Measurements from ENCODE around the gene MFAP2.

MFAP2 gene, protein sequence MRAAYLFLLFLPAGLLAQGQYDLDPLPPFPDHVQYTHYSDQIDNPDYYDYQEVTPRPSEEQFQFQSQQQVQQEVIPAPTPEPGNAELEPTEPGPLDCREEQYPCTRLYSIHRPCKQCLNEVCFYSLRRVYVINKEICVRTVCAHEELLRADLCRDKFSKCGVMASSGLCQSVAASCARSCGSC

DNA sequence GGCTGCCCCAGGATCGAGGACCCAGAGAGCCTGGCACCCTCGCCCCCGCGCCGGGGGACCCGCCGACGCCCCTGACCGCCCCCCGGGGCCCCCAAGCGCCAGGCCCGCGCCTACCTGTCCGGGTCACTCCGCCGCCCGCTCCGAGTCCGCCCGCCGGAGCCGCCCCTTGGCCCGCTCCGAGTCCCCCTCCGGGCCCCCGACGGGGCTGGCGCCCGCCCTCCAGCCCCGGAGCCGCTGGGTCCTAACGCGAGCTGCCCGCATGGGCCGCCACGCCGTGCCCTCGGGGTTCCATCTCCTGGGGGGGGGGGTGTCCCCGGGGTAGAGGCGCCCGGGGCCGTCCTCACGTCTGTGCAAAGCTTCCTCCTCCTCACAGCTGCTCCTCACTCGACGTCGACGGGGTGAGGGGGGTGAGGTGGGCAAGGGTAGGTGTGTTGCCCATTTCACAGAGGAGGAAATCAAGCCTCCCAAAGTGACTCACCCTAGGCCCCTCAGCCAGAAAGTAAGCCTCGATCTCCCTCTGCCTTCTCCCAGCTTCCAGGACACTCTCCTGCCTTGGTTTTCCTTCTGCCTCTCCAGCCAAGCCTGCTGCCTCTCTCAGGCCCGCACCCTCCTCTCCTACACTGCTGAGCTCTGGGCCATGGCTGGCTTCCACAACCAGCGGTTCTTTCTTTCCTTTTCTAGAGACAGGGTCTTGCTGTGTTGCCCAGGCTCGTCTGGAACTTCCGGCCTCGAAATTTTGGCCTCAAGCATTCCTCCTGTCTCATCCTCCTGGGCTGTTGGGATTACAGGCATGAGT lies at the start of gene MFAP2:
TSS of gene MFAP2 (minus strand) at position 148 of the 796 bp plus-strand sequence. CDS start 2,347 bp downstream, outside the sequence.
- DNase-seq (ENCODE audit: low spot score): no peak

DNA sequence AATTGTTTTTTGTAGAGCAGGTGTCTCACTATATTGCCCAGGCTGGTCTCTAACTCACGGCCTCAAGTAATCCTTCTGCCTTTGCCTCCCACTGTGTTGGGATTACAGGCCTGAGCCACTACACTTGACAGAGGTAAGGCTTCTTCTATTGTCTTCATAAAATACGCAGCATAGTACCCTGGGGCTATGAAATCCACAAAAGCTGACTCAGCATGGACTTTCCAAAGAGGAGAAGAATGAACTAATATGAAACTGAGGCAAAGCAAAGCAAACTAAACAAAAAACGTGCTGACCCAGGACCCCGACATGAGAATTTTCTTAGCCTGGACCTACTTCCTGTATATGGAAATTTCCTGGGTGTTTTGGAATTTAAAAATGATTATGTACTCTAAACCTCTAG lies 49.8 kb upstream of the MFAP2 start:
- no peak for DNase-seq (ENCODE audit: low spot score)

DNA sequence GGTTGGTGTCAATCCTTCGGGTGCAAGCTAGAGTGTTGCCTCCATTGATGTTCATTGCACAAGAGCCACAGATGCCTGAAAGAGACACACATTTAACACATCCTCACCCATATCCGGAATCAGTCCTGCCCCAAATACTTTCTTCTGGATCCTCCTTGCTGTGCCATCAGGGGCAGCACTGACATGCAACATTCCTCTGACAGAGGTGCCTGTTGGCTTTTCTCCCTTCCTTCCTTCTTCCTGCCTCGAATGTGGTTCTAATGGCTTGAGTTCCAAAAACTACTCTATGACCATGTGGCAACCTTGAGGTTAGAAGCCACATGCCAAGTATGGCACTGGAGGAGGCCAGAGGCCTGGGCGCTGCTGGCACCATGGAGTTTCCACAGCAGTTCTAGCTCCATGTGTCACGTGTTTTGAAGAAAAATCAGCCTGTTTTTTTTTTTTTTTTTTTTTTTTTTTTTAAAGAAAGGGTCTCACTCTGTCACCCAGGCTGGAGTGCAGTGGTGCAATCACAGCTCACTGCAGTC lies 48.3 kb upstream of the MFAP2 start:
- no peak for DNase-seq (ENCODE audit: low spot score)

DNA sequence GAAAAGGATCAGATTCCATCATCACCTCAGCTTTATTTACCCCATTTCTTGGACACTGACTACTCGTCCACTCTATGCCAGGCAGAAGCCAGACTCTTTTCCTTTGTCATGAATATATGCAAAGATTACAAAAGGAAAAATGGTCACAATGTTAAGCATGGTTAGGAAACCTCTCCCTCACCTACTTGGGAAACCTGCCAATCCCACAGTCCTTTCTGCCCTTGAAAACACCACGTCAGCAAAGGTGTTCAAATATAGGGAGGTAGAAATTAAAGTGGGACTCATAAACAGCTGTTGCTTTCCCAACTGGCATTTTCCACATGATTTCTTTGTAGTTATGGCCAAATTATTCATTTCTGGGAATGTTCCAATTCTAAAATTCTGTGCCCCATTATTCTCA lies 47.5 kb upstream of the MFAP2 start:
- DNase-seq (ENCODE audit: low spot score): no peak

DNA sequence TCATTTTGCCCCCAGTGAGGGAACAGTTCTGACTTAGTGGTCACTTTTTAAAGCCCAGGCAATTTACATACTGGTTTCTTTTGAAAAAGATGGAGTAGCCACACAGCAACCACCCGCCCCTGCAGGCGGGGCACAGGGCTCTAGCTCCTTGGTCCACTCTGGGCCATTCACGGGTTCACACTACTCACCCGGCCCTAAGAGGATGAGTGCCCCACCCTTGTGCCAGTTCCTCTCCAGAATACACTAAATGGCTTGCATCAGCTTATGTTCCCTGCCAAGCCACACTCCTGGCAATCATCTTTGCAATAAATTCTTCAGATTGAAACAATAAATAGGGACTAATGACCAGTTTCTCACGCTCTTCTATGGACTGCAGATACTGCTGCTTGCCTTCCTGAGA lies 47.0 kb upstream of the MFAP2 start:
- DNase-seq (ENCODE audit: low spot score): no peak

DNA sequence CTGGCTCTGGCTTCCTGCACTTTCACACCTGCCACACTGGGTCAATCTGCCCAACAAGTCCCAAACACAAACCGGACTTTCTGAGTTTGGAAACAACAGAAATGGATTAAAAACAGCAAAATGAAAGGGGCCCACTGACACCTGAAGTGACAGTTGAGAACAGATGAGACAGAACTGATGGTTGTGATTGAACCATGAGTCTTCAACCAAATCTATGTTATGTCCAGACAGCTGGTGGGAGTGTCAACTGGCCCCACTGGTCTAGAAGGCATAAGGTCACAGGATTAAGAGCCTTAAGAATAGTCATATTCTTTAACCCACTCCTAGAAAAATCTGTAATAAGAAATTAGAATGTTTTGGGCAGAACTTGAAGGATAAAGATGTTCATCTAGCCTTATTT lies 44.3 kb upstream of the MFAP2 start:
- DNase-seq (ENCODE audit: low spot score): no peak

DNA sequence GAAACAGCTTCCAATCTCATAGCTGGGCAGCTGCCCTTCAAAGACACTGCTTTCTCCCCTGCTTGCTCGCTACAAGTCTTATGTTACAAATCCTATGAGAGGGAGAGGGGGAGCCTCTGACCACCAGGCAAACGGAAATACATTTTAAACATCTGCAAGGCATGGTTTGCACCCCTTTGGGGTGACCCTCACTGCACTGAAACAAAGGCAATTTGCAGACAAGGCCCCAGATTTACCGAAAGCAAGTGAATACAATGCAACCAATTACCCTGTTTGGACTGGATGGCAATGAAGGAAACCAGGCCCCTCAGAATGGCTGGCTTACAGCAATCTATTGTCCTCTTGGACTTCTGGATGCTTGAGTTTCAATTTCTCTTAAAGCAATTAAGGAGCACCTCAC lies 43.2 kb upstream of the MFAP2 start:
- DNase-seq (ENCODE audit: low spot score): no peak

DNA sequence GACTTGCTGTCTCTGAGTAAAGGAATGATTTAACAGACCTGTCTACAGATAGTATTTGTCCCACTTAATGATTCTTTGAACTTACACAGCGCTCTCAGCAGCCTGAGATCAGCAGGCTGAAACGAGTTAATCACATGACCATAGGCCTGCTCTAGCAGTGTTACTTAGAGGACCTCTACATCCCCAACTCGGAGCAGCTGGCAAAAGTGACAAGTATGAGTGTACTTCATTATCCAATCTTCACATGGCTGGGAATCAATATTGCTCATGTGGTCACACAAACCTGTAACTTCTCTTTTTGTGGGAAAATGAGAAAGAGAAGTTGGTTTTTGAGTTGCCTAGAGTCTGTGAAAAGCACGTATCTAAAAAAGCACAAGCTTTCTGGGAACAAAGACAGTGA lies 42.7 kb upstream of the MFAP2 start:
- no peak for DNase-seq (ENCODE audit: low spot score)

DNA sequence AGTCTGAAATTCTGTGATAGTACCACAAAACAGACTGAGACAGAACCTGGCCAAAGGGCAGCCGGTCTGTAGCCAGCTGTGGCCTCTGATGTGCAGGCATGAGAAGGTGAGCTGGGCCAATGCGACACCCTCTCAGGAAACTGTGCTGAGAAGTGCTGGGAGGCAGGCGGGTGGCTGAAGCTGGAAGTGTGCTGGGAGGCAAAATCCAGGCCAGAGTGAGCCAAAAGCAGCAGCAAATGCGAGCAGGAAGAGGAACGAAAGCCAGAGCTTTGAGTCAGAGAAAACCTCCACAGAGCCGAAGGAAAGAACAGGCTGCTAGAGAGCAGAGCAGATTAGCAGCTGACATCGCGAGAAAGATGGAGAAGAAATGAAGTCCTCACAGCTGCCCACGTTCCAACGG lies 41.5 kb upstream of the MFAP2 start:
- no peak for DNase-seq (ENCODE audit: low spot score)

DNA sequence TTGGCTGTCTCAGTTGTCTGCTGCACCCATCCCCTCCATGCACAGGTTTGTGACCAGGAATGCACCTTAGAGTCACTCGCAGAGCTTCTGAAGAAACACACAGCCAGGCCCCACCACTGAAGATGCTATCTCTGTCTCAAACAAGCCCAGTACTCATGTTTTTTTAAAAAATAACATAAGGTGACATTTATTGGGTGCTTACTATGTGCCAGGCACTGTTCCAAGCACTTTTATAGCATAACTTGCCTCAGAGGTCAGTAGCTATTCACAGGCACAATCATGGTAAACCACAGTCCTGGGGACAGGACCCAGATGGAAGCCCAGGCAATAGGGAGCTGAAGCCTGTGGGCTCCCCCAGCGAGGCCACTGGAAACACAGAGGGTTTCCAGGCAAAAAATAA lies 40.1 kb upstream of the MFAP2 start:
- DNase-seq (ENCODE audit: low spot score): no peak

DNA sequence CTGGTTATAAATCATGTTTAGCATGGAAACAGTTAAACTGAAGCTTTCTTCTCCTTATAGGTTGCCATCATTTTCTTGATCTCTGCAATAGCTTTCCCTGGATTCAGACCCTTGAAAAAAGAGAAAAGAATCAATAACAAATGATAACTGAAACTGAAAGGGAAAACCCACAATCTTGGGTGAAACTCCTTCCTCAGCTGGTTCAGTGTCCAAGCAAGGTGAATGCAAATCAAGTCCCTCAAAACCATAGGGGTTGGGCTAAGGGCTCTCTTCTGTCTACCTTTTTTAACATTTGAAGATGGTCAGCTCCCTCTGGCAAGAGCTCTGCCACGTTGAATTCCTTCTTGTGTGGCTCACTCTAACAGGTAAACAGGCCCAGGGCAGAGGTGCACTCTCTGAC lies 38.4 kb upstream of the MFAP2 start:
- DNase-seq (ENCODE audit: low spot score): no peak

DNA sequence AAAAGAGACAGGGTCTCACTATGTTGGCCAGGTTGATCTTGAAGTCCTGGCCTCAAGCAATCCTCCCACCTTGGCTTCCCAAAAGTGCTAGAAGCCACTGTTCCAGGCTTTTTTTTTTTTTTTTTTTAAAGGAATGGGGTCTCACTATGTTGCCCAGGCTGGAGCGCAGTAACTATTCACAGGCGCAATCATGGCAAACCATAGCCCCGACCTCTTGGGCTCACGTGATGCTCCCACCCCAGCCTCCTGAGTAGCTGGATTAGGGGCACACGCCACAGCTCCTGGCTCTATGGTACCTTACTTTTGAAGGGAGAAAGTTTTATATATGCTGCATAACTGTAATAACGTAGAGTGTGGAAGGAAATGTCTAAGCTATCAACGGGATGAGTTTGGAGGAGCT lies 37.0 kb upstream of the MFAP2 start:
- no peak for DNase-seq (ENCODE audit: low spot score)

DNA sequence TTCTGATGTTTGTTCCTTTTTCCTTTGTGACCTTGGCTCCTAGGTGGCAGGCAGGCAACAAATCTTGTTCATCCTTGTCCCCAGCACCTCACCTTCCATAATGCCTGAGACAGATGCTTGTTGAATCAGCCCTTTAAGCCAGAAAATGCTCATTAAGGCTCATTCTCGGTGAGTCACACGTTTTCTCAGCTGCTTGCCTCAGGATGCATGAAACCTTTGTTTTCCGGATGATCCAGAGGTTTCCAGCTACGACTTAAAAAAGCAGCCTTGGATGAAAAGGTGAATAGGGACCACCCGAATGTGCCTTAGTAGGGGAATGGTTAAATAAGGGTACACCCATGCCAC lies 35.9 kb upstream of the MFAP2 start:
- DNase-seq (ENCODE audit: low spot score): no peak

DNA sequence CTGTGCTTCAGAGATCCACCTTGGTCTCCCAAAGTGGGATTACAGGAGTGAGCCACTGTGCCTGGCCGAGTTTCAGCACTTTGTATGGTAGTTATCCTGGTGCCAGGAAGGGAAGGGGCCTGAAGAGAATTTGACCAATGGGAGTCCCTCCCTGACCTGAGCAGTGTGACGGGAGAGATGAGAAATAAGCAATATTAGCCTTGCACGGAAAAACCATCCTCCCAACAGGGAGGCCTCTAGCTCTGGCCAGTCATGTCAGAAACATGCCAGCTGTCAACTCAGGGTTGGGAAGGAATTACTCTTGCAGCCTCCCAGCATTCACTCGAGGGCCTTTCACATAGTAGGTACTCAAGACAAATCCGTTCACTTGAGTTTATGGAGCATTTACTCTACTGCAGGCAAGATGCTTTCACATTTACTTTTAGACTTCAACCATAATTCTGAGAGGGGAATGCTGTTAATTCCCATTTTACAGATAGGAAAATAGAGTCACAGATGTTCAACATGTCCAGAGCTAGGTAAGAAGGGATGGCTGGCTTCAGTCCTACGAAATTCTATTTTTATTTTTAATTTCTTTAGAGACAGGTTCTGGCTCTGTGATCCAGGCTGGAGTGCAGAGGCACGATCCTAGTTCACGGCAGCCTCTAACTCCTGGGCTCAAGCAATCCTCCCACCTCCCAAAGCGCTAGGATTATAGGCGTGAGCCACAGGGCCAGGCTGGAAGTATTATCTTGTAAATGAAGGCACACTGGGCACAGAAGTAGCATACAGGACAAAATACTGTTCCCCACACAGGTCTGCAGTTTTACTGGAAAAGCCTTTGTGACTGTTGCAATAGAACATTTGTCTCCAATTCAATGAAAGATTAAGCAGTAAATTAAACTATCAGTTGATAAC lies 34.5 kb upstream of the MFAP2 start:
- no peak for DNase-seq (ENCODE audit: low spot score)

DNA sequence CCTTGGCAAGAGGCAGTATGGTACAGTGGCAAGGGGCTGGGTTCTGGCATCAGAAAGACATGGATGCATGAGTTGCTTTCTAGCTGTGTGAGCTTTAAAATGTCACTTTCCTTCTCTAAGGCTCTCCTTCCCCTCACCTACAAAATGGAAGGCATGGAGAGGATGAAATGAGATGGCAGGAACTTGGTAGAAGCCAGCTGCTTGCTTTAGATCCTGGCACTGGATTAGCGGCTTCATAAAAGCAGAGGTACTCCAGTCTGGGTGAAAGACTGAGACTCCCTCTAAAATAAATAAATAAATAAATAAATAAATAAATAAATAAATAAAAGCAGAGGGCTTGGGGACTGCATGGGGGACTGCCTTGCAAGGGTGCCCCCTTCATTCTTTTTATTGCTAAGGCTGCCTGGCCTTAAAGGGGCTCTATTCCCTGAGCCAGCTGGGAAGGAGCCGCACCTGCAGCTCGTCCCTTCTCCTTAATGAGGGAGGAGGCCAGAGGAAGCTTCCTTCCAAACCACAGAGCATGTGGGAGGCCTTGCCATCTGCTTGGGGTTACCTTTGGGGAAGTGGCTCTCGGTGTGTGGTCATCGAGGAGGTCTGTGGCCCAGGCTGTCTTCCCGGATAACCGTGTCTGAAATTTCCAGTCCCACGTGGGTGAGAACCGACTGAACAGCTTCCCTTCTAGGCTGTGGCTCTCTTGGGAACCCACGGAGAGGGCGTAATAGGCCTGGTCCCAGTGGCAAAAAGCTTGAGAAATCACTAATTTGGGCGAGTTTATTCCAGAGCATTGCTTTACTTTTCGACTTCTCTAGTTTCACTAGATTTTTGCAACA lies 33.3 kb upstream of the MFAP2 start:
- no peak for DNase-seq (ENCODE audit: low spot score)

DNA sequence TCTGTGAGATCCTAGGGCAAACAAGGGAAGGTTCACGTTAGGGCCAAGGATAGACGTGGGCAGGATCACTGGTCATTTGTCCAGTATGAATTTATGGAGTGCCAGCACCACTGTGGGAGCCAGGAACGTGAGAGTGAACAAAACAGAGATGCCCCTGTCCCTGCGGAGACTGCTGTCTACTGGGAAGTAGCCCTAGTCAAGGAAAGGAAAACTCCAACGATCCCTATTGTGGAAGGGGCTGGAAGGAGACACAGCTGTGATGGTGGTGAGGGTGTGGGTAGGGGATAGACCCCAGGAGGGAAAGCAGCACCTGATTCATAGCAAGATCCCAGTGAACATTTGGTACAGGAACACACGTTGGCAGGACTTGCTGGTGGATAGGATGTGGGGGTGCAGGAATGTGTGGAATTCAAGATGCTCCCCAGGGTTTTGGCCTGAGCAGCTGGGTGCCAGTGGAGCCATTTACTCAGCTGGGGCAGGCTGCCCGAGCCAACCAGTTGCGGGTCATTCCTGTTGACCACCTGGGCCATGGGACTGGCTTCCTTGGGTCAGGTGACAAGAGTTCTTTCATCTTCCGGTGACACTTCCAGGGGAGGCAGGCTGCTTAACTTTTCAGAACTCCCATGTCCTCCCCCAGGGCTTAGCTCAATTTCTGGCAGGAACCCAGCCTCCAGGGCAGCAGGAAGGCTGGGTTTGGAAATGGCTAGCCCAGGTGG lies 32.5 kb upstream of the MFAP2 start:
- no peak for DNase-seq (ENCODE audit: low spot score)

DNA sequence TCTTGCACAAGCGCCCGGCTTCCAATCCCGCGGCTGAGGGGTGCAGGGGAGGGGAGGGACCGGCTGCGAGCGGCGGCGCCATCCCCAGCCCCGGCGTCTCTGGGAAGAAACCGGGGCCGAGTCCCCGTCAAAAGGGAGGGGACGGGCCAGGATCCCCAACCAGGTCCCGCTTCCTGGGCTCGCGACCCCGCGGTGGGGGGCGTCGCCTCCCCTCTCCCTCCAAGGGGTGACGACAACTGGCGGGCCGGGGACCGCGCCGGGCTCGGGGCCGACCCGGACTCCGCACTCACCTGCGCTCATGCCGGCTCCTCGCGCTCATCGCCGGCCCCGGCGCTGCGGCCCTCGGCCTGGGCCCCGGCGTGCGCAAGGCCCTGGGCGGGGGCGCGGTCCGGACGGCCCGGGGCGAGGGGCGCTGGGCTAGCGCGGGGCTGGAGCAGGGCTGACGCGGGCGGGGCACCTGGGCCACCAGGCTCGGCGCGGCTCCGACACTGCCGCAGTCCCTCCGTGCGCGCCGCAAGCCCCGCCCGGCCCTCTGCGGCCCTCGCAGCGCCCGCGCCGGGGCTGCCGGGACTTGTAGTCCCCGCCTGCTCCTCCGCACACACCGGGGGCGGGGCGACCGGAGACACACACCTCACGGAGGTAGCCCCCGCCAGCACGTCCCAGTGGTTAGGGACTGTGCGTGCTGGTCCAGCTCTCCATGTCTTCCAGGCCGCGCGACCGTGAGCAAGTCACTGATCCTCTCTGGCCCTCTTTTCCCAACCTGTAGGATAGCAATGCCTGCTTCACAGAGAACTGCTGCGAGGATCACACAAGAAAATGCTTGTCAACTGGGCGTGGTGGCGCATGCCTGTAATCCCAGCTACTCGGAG lies 31.3 kb upstream of the MFAP2 start, which contains the start of gene ATP13A2:
TSS of gene ATP13A2 (minus strand) at position 490 of the 869 bp plus-strand sequence. CDS start at position 300, 190 bp downstream.
- DNase-seq (ENCODE audit: low spot score): peak; percentile 88

DNA sequence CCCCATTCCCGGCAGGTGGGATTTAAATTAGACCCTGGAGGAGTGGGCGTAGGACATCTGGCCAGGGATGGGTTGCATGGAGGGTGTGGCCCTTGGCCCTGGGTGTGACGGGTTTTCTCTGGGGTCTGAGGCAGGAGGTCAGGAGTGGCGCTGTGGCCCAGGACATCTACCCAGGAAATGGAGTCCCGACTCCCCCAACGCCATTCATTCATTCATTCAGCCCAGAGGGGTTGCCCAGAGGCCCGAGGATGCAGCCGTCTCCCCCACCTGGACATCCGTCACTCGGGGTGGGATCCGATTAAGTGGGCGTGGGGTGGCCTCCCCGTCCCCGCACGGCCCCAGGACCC lies 30.6 kb upstream of the MFAP2 start:
- no peak for DNase-seq (ENCODE audit: low spot score)

DNA sequence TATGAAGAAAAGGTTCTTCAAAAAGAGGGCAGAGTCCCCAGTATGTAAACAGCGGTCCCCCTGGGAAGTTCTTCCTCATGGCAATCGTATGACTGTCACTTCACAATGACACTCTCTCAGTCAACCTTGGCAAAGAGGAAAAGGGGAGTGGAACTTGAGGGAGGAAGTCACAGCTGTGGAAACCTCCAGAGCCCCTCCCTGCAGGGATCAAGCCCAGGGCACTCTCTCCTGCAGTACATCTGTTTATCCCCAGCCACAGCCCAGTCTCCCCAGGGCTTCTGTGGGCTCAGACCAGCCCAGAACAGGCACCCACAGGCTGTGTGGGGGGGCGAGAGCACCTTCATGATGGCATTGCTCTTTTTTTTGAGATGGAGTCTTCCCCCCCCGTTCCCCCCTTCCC lies 29.3 kb upstream of the MFAP2 start:
- no peak for DNase-seq (ENCODE audit: low spot score)

DNA sequence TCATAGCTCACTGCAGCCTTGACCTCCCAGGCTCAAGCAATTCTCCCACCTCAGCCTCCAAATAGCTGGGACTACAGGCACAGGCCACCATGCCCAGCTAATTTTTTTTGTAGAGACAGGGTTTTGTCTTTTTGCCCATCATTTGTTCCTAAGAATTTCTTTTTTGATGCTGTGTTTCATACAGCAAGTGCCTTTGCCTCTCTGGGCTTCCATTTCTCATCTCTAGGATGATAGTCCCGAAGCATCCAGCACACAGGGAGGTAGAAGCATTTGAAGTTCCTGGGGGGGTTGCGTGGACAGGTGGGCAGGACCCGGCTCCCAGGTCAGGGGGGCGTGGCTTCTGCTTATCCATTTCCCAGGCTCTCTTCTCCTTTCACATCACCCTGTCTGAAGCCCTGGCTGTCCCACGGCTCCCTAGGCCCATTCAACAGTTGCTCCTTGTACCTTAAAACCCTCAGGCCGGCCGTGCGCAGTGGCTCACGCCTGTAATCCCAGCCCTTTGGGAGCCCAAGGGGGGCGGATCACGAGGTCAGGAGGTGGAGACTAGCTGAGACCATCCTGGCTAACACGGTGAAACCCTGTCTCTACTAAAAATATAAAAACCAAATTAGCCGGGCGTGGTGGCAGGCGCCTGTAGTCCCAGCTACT lies 27.9 kb upstream of the MFAP2 start:
- DNase-seq (ENCODE audit: low spot score): no peak
